Measurements from ENCODE around the gene RUNDC1.

RUNDC1 gene

DNA sequence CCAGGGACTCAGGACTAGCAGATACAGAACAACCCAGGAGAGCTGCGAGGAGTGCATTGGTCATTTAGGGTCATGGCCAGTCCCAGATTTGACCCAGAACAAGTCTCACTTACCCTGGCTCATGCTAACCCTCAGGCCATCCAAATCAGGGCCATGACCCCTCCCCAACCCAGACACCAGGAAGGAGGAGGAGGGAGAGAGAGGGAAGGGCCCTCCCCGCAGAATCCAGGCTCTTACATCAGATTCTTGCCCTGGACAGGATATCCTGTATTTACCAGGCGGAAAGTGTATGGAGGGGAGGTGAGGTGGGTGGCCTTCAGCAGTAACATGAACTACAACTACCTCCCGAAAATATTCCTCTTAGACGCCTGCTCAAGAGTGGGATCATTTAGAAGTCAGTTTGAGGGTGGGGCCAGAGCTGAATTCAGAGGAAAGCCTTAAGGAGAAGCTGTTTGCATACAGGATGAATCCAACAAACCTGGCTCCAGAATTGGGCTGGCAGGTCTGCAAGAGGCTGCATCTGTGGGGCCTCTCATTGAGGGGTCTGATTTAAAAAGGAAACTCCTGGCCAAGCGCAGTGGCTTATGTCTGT is 39.8 kb downstream of the RUNDC1 start:
- no peak for DNase-seq

DNA sequence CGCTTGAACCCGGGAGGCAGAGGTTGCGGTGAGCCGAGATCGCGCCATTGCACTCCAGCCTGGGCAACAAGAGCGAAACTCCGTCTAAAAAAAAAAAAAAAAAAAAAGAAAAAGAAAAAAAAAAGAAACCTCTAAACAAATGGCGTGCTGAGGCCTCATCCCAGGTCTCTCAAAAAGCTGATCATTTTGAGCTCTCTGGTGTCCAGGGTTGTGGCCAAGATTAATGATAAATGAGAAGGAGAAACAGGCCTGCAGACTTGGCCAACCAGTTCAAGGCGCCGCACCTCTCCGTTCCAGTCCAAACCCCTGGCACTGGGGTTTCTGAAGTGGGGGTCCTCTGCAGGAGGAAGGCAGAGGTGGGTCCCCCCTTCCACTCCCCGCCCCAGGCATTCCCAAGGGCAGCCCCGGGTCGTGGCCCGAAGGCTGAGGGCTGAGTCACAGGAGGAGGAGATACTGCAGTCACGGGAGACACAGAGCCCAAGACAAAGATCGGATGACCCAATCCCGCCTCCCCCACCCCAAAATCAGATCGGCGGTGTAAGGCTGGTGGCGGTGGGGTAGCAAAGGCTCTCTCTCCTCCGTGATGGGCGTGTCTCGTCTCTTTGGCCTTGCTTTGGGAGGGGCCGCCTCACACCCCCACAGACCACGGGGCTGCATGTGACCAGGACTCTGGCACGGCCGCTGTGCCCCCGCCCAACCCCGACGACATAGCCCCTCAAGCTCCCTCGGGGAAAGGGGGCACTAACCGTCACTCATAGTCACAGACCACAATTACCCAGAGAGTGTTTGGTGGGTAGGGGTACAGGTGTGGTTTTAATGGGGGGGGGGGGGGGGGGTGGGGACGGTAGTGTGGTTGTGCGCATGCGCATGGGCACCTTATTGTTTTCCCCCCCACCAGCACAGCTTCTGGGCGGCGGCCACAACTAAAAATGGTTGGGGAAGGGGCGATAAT is 40.7 kb downstream of the RUNDC1 start:
- DNase-seq, result no peak

GRCh38 chr17:43021741-43022512 is 41.6 kb downstream of the RUNDC1 start, which contains the start of gene VAT1:
VAT1 (minus strand) TSS chr17:43022385; CDS start chr17:43022322, 63 bp downstream.
- DNase-seq, result peak; percentile 58

GRCh38 chr17:43024407-43025289 is 44.3 kb downstream of the RUNDC1 start, which contains the start of gene RND2:
RND2 (plus strand) TSS chr17:43025231; CDS start chr17:43025348, 117 bp downstream.
- peak; percentile 90 for DNase-seq

DNA sequence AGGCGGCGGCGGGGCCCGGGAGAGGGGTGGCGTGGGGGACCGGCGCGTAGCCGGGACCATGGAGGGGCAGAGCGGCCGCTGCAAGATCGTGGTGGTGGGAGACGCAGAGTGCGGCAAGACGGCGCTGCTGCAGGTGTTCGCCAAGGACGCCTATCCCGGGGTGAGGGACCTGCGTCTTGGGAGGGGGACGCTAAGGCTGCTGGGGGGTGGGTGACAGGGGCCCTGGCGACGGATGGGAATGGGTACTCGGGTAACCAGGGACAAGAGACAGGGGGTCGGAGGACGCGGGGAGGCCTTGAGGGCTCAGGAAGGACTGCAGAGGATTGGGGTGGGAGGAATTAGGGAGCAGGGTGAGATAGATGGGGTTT is 44.9 kb downstream of the RUNDC1 start:
- no peak for DNase-seq

GRCh38 chr17:43025766-43026537 is 45.6 kb downstream of the RUNDC1 start:
- no peak for DNase-seq

- no peak for DNase-seq
These were observed 46.2 kb downstream of the RUNDC1 start for GRCh38 chr17:43026595-43026994.

DNA sequence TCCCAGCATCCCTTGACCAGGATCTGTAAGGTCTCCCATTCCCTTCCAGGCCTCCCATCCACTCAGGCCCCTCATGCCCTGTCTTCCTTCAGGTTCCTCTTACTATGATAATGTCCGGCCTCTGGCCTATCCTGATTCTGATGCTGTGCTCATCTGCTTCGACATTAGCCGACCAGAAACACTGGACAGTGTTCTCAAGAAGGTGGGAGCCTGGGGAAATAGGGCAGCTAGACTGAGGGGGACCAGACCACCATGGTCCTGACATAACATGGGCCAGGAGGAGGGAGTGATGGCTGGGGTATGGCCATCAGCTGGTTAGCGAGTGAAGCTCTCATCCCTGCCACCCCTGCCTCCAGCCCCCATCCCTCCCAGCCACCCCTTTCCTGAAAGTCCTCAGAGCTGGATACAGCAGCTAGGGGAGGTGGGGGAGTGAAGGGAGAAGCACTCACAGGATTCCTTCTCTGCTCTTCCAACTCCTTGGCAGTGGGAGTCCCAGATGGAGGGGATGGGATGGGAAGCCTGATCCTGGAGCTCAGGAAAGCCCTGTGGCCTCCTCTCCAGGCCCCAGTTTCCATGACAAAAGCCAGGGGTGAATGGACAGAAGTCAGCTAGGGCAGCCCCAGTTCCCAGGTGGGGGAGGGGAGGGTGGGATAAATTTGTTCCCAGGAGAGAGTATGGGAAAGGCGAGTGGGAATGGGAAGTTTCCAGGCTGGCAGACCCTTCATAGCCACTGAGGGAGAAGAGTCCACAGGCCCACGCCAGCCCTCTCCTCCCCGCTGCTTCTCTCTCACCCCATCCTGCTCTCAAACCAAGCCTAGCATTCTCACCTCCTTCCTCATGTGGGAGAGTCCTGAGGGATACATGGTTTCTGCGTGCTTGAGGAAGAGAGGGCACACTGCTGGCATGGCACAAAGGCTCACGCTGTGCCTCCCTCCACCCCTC is 47.0 kb downstream of the RUNDC1 start:
- no peak for DNase-seq

DNA sequence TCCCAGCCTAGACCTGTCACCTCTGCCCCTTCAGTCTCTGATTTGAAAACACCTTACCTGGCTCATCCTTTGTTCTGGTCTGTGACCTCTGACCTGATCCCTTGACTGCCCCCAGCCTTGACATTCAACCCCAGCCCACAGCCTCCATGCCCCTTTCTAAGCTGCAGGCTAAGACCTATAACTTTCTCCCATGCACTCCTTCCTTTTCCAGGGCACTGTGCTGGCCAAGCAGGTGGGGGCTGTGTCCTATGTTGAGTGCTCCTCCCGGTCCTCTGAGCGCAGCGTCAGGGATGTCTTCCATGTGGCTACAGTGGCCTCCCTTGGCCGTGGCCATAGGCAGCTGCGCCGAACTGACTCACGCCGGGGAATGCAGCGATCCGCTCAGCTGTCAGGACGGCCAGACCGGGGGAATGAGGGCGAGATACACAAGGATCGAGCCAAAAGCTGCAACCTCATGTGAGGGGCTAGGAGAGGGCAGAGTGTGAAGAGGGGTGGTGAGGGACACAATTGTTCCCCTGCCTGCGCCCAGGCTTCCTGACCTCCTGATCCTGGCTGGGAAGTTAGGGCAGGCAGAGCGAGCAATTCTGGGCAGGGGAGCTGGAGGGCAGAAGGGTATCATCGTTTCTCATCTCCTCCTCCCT is 48.0 kb downstream of the RUNDC1 start:
- DNase-seq, result no peak

GRCh38 chr17:43030137-43030767 is 49.9 kb downstream of the RUNDC1 start:
- DNase-seq, result no peak

DNA sequence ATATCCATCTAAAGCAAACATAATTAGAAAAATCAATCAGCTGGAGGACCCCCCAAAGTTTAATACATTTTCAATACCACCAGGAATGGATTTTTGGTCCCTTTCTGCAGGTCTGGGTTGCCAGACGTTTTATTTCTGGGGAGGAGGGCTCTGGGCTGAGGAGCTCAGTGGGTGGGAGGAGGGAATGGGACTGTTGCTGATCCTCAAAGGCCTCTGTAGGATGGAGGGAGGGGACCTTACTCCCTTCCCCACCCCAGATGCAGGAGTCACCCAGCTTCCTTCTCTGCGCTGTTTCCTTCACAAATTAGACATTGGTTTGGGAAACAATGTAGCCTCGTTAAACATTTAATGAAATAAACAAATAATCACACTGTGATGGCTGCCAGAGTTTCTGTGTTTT is 51.3 kb downstream of the RUNDC1 start:
- DNase-seq, result no peak

- no peak for DNase-seq
These were observed 53.9 kb downstream of the RUNDC1 start for GRCh38 chr17:43033948-43034881.

DNA sequence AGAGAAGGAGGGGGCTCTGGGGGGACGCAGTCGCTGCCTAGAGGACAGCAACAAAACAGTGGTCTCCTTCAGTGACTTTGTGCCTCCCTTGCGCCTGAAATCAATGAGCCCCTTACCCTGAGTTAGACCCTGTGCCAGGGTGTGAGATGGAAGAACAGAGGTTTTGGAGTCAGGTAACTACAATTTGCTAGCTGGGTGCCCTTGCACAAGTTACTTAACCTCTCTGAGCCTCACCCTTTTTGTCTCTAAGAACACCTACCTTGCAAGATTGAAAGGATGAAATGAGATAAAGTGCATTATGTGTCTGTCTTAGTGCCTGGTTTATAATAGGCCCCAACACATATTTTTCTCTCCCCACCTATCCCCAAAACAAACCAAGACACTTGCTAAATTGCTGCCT is 54.5 kb downstream of the RUNDC1 start:
- no peak for DNase-seq

DNA sequence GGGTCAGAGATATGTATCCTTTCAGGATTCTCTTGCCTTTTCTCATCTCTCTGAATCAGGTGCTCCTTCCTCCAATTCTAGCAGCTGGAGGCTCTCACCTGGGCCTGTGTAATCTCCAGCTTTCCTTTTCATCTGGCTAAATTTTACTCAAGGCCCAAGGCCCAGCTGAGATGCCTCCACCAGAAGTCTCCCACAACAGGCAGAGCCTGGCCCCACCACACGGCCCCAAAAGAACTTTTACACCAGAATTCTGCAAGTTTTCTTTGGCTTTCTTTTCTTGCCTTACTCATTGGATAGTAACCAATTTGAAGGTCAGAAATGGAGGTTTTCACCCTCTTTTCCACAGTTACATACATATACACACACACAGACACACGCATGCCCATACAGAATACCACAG is 59.3 kb downstream of the RUNDC1 start:
- DNase-seq, result no peak

- no peak for DNase-seq
These were observed 60.3 kb downstream of the RUNDC1 start for GRCh38 chr17:43040655-43041054.

GRCh38 chr17:43042025-43042628 is 61.8 kb downstream of the RUNDC1 start:
- DNase-seq, result no peak
